Globus pallidus (tissue), 1 donor: ENCODE results near the gene SNRNP70.
"Not testable (repeated sequence)": the region's sequence is repeated elsewhere in the genome, so short reads cannot be mapped to it uniquely, and the experiment has no call there.

Experiments used
- DNase-seq: peaks from one replicate; pipeline ENCODE4 v3.0.0-alpha.2; 2015; ENCODE audit warnings: low spot score

The SNRNP70 gene

GRCh38 chr19:49120868-49121267, 35.6 kb downstream of the SNRNP70 start:
- no peak for DNase-seq

- not testable (repeated sequence) for DNase-seq
These were observed 36.6 kb downstream of the SNRNP70 start for GRCh38 chr19:49121841-49122240.

GRCh38 chr19:49123285-49123684, 38.0 kb downstream of the SNRNP70 start:
- DNase-seq = not testable (repeated sequence)

GRCh38 chr19:49125025-49125731, 39.9 kb downstream of the SNRNP70 start:
- DNase-seq = no peak

- DNase-seq = no peak
These were observed 41.3 kb downstream of the SNRNP70 start for GRCh38 chr19:49126575-49126974.

- DNase-seq = not testable (repeated sequence)
These were observed 42.0 kb downstream of the SNRNP70 start for GRCh38 chr19:49127225-49127624.

GRCh38 chr19:49127674-49128544, 42.7 kb downstream of the SNRNP70 start:
- peak; percentile 97 for DNase-seq

GRCh38 chr19:49128545-49129237, 43.4 kb downstream of the SNRNP70 start:
- no peak for DNase-seq

GRCh38 chr19:49129238-49129583, 44.0 kb downstream of the SNRNP70 start:
- DNase-seq = no peak

GRCh38 chr19:49130325-49130724, 45.1 kb downstream of the SNRNP70 start:
- no peak for DNase-seq

- DNase-seq = no peak
These were observed 47.8 kb downstream of the SNRNP70 start for GRCh38 chr19:49132974-49133609.

- no peak for DNase-seq
These were observed 48.6 kb downstream of the SNRNP70 start for GRCh38 chr19:49133621-49134454.

- no peak for DNase-seq
These were observed 50.4 kb downstream of the SNRNP70 start for GRCh38 chr19:49135686-49136085.

GRCh38 chr19:49136771-49137171, 51.5 kb downstream of the SNRNP70 start:
- DNase-seq = no peak

GRCh38 chr19:49140951-49141350, 55.7 kb downstream of the SNRNP70 start:
- DNase-seq = no peak

- DNase-seq = no peak
These were observed 56.1 kb downstream of the SNRNP70 start for GRCh38 chr19:49141352-49141751.

GRCh38 chr19:49142866-49143335, 57.6 kb downstream of the SNRNP70 start:
- DNase-seq = peak; percentile 89

GRCh38 chr19:49145573-49146407, 60.5 kb downstream of the SNRNP70 start:
- peak; percentile 71 for DNase-seq

- not testable (repeated sequence) for DNase-seq
These were observed 61.1 kb downstream of the SNRNP70 start for GRCh38 chr19:49146408-49146770.

- no peak for DNase-seq
These were observed 62.9 kb downstream of the SNRNP70 start for GRCh38 chr19:49148044-49148682.
